GM19035 (cell line): Measurements from ENCODE around the gene PAX2.

ENCODE experiments used
- ATAC-seq: cut with Tn5 transposase; IDR thresholded peaks from one replicate; pipeline ENCODE4 v1.9.1; 2021; ENCODE audit not compliant: unreplicated experiment

PAX2 gene

DNA sequence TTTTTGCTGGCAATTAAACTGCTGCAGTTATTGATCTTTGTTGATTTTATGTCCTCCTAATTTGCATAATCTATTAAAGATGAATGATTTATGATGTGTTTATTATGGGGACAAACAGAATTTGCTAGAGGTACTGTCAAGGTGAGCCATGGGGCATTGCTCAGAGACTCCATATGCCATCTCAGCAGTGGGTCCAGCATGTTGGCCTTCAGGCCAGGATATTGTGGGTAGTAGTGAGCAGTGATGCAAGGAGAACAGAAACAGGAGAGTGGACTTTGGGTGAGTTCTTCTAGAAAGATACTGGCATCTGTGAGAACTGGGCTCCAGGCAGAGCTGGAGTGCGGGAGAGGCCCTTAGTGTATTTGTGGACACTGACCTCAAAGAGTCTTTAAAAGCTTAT, 65.9 kb downstream of the PAX2 start:
- ATAC-seq, result no peak

- ATAC-seq, result no peak
These were observed 66.7 kb downstream of the PAX2 start for GRCh38 chr10:100811752-100812750.

DNA sequence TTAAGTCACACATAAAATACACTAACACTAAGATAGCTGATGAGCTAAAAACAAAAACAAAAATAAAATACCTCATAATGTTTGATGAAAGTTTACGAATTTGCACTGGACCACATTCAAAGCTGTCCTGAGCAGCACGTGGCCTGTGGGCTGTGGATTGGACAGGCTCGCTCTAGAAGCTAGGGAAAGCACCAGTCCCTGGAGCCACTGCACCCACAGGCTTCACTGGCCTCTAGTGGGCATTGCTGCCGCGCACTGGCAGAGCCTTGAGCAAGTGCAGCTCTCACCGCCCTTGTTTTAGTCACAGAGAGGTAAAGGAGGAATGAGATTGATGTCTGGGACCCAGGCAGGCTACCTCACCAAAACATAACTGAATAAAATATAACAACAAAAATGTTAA, 67.6 kb downstream of the PAX2 start:
- ATAC-seq, result no peak

- no peak for ATAC-seq
These were observed 69.5 kb downstream of the PAX2 start for GRCh38 chr10:100814751-100815474.

DNA sequence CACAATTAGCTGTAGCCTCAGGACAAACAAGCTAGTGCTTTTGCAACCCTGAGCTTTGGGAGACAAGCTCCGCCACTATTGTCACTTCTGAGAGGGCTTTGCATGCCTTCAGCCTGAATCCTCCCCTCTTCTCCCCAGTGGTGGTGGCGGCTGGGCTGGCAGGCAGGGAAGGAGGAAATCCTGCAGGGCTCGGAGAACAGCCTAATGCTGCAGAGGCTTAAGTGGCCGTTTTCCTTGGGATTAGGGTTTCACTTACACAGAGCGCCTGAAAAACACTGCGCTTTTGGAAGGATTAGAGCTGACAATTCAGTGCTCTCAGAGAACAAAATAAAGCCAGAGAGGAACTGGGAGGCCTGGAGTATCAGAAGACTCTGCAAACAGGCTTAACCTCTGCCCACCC, 71.3 kb downstream of the PAX2 start:
- ATAC-seq, result no peak

DNA sequence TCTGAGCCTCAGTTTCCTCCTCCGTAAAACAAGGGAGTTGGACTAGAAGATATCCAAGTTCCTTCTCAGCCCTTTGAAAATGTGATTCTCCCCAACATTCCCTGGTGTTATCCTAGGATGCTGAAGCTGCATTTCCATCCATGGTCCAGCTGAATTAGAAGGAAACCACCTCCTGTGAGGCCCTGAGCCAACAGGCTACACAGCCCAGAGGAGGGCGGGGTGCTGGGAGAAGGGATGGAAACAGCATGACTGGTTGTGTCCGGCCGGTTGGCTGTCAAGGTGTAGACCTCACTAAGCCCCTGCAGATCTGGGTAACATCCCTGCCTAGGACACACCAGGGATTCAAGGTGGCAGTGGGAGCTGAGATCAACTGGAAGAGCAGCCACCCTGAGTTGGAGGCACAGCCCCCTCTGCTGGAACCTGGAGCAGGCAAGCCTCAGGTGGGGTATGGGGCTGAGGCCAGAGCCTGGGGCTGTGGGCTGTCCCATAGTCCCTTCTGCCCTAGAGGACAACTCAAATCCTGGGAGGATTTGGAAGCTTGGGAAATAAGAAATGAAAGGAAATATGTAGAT, 72.0 kb downstream of the PAX2 start:
- no peak for ATAC-seq

GRCh38 chr10:100819424-100819823, 74.0 kb downstream of the PAX2 start:
- ATAC-seq, result no peak

- ATAC-seq, result no peak
These were observed 77.8 kb downstream of the PAX2 start for GRCh38 chr10:100823194-100823593.

DNA sequence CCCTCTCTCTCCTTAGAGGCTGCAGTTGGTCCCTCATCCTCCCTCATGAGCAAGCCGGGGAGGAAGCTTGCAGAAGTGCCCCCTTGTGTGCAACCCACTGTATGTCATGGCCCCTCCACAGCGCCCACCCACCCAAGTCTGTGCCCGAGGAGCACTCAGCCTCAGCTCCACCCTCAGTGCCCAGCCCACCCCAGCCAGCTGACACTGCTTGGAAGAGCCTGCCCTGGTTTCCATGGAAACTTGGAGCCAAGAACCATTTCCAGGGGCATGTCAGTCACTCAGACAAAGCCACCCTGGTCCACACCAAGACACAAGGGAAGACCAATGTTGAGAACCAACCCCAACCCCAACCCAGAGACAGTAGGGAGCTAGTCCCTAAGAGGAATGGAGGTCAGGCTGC, 79.5 kb downstream of the PAX2 start:
- ATAC-seq, result no peak

- no peak for ATAC-seq
These were observed 80.0 kb downstream of the PAX2 start for GRCh38 chr10:100825325-100825875.

DNA sequence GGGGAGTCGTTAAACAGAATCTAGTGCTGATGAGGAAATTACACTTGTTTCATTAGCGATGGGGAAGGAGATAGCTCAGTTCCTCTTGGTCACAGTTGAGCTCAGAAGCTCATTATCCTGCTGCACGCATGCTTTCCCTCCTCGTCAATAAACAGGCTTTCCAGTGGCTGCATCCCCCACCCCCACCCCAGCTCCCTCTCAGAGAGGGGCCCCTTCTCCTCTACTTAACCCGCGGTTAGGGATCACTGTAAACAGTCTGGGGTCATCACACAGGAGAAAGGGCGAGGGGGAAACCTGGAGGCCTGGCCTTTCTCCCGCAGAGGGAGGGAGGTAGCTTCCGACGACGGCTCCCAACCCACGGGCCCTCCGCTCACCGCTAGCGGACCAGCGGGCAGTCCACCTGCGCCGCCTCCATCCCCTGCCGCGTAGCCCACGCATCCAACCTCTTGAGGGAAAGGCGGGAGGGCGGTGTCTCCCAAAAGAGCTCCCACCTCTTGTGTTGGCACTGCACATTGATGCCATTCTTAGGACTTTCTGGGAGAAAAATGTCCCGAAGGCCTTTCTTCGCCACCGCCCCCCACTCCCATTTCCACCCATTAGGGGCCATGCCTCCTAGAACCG, 80.8 kb downstream of the PAX2 start:
- no peak for ATAC-seq

GRCh38 chr10:100826661-100826982, 81.2 kb downstream of the PAX2 start:
- no peak for ATAC-seq

GRCh38 chr10:100826983-100827818, 81.8 kb downstream of the PAX2 start:
- no peak for ATAC-seq

DNA sequence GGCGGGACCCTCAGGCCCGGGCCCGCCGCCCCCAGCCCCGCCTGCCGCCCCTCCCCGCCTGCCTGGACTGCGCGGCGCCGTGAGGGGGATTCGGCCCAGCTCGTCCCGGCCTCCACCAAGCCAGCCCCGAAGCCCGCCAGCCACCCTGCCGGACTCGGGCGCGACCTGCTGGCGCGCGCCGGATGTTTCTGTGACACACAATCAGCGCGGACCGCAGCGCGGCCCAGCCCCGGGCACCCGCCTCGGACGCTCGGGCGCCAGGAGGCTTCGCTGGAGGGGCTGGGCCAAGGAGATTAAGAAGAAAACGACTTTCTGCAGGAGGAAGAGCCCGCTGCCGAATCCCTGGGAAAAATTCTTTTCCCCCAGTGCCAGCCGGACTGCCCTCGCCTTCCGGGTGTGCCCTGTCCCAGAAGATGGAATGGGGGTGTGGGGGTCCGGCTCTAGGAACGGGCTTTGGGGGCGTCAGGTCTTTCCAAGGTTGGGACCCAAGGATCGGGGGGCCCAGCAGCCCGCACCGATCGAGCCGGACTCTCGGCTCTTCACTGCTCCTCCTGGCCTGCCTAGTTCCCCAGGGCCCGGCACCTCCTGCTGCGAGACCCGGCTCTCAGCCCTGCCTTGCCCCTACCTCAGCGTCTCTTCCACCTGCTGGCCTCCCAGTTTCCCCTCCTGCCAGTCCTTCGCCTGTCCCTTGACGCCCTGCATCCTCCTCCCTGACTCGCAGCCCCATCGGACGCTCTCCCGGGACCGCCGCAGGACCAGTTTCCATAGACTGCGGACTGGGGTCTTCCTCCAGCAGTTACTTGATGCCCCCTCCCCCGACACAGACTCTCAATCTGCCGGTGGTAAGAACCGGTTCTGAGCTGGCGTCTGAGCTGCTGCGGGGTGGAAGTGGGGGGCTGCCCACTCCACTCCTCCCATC, 82.7 kb downstream of the PAX2 start:
- no peak for ATAC-seq

DNA sequence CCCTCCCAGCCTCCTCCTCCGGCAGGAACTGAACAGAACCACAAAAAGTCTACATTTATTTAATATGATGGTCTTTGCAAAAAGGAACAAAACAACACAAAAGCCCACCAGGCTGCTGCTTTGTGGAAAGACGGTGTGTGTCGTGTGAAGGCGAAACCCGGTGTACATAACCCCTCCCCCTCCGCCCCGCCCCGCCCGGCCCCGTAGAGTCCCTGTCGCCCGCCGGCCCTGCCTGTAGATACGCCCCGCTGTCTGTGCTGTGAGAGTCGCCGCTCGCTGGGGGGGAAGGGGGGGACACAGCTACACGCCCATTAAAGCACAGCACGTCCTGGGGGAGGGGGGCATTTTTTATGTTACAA, 83.3 kb downstream of the PAX2 start:
- no peak for ATAC-seq

GRCh38 chr10:100829097-100829870, 83.9 kb downstream of the PAX2 start:
- ATAC-seq, result no peak

DNA sequence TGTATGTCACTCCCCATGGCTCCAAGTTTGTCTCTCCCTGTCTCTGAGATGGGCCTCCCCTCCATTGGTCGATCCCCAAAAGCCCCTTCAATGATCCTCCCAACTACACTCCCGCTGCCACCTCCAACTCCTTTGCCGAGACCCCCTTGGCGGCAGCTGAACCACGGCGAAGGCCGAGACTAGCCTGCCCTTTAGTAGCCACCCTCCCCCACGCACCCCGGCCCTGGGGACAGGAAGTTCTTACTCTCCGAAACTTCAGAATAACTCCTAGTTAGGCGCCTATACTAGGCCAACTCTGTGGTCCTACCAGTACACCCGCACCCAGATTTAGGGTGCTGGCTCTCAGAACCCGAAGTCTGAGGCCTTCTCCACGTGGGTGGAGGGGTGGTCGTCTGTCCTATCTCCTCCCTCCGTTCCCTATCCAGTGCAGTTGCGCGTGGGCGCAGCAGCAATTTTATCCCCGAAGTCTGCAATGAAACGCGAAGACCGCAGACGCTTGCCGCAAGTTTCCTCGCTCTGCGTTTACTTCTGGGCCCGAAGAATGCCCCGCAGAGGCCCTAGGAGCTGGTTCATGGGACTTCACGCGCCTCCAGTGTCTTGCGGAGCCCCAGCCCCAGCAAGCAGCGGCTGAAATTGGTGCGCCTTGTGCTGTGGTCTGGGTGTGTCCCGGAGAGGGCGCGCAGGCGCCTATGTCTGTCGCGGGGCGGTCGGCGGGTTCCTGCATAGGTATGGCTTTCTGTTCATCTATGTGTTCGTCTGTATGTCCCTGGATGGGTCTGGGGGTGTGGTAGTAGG, 84.7 kb downstream of the PAX2 start:
- no peak for ATAC-seq

DNA sequence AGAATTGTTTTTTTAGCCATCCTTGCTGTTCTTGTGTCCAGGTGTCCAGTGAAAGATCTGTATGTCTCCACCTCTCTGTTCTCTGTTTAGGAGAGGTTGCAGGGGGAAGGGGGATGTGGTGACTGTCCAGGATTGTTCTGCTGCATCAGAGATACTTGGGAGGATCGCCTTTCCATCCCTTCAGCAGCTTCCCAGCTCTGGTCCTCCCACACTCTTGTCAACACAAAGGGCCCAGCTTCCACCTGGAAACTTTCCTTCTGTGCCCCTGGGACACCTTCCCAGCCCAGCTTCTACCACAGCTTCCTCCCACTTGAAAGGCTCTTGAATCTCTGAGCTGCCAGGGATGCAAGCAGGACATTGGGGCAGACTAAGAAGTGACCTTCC, 85.3 kb downstream of the PAX2 start:
- ATAC-seq, result no peak
